Tibial artery (tissue), 4 donors: ENCODE data around the gene PPP1R10.

Experiments
- DNase-seq, 2 donors: peaks; one replicate each; pipeline ENCODE4 v3.0.0-alpha.2; 2019
- H3K27ac ChIP-seq, 2 donors: fragments of 200-600 bp; sonication (generic) in 1 of 2; 1 replicate in 1 of 2; 2 replicates in 1 of 2; pipeline ENCODE4 v1.5.1; 2018 to 2019; ENCODE audit warnings: mild to moderate bottlenecking in 1 of 2
- H3K27me3 ChIP-seq, 2 donors: fragments of 200-600 bp; sonication (generic) in 1 of 2; one replicate each; pipeline versions ENCODE4 v1.5.1 to v1.6.0; 2016 to 2019
- H3K36me3 ChIP-seq, 3 donors: fragments of 200-600 bp; sonication (generic) in 2 of 3; one replicate each; pipeline ENCODE4 v1.5.1; 2016 to 2019; ENCODE audit warnings: mild to moderate bottlenecking in 2 of 3
- H3K4me1 ChIP-seq, 4 donors: fragments of 200-600 bp; sonication (generic) in 2 of 4; 1 replicate in 3 of 4; 2 replicates in 1 of 4; pipeline ENCODE4 v1.5.1; 2016 to 2019
- H3K4me3 ChIP-seq, 2 donors: fragments of 200-600 bp; sonication (generic) in 1 of 2; 1 replicate in 1 of 2; 2 replicates in 1 of 2; pipeline ENCODE4 v1.5.1; 2018 to 2019; ENCODE audit warnings: mild to moderate bottlenecking in 2 of 2
- H3K9me3 ChIP-seq, 3 donors: fragments of 200-600 bp; sonication (generic) in 1 of 3; one replicate each; pipeline ENCODE4 v1.5.1; 2016 to 2019
- intact Hi-C: fragments of 100-400 bp; cut with DNase I; formaldehyde crosslinking; loops from one replicate; pipeline ENCODE4 v1.15.0; 2023; ENCODE audit warnings: low total_unique reads
- TF ChIP-seq, protein P1 (sequence below), 2 experiments: fragments of 200-600 bp in 1 of 2; fragments of 450-650 bp in 1 of 2; IDR thresholded peaks; one replicate each; pipeline ENCODE4 v1.5.1; 2017 to 2019; ENCODE audit warnings: antibody characterized with exemption in 2 of 2, mild to moderate bottlenecking in 1 of 2, moderate library complexity in 1 of 2

PPP1R10 gene

DNA sequence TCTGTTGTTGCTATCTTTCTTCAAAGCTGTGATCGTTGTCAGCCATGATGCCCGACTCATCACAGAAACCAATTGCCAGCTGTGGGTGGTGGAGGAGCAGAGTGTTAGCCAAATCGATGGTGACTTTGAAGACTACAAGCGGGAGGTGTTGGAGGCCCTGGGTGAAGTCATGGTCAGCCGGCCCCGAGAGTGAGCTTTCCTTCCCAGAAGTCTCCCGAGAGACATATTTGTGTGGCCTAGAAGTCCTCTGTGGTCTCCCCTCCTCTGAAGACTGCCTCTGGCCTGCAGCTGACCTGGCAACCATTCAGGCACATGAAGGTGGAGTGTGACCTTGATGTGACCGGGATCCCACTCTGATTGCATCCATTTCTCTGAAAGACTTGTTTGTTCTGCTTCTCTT is 26.5 kb downstream of the PPP1R10 start:
- H3K9me3 ChIP-seq: no peaks in the 10 kb centered on the region
- DNase-seq: no peak
- H3K4me1 ChIP-seq: peaks cover 0 to 6% (median 0%) of the 10 kb centered on the region in 4 donors
- intact Hi-C loops: no loop called here
- no peaks in the 10 kb centered on the region for H3K27me3 ChIP-seq
- peaks cover 63 to 96% (median 73%) of the 10 kb centered on the region in 3 donors for H3K36me3 ChIP-seq
- TF ChIP-seq, protein P1, sequence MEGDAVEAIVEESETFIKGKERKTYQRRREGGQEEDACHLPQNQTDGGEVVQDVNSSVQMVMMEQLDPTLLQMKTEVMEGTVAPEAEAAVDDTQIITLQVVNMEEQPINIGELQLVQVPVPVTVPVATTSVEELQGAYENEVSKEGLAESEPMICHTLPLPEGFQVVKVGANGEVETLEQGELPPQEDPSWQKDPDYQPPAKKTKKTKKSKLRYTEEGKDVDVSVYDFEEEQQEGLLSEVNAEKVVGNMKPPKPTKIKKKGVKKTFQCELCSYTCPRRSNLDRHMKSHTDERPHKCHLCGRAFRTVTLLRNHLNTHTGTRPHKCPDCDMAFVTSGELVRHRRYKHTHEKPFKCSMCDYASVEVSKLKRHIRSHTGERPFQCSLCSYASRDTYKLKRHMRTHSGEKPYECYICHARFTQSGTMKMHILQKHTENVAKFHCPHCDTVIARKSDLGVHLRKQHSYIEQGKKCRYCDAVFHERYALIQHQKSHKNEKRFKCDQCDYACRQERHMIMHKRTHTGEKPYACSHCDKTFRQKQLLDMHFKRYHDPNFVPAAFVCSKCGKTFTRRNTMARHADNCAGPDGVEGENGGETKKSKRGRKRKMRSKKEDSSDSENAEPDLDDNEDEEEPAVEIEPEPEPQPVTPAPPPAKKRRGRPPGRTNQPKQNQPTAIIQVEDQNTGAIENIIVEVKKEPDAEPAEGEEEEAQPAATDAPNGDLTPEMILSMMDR (IDR thresholded peaks at IDR 0.05): no peak
- no peak overlapping the region for H3K27ac ChIP-seq
- no peak overlapping the region for H3K4me3 ChIP-seq

DNA sequence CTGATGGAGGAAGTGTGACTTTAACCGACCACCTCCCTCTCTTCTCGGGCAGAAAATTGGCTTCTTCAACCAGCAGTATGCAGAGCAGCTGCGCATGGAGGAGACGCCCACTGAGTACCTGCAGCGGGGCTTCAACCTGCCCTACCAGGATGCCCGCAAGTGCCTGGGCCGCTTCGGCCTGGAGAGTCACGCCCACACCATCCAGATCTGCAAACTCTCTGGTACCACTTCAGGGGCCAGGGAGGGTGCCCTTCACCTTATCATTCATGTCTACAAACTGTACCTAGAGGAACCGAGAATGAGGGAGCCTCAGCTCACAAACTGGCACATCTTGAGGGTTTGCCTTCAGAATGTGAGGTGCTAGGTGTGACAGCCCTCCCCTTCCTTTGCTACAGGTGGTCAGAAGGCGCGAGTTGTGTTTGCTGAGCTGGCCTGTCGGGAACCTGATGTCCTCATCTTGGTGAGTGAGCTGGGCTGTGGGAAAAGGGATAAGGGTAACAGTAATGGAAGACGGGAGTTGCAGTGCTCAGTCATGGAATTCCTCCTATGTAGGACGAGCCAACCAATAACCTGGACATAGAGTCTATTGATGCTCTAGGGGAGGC is 27.2 kb downstream of the PPP1R10 start:
- no peak for DNase-seq
- TF ChIP-seq, protein P1 (IDR thresholded peaks at IDR 0.05): no peak
- no peaks in the 10 kb centered on the region for H3K9me3 ChIP-seq
- H3K4me1 ChIP-seq: peaks cover 0 to 6% (median 0%) of the 10 kb centered on the region in 4 donors
- no peaks in the 10 kb centered on the region for H3K27me3 ChIP-seq
- H3K36me3 ChIP-seq: peaks cover 69 to 100% (median 80%) of the 10 kb centered on the region in 3 donors
- intact Hi-C loops: no loop called here
- H3K4me3 ChIP-seq: no peak overlapping the region
- no peak overlapping the region for H3K27ac ChIP-seq

DNA sequence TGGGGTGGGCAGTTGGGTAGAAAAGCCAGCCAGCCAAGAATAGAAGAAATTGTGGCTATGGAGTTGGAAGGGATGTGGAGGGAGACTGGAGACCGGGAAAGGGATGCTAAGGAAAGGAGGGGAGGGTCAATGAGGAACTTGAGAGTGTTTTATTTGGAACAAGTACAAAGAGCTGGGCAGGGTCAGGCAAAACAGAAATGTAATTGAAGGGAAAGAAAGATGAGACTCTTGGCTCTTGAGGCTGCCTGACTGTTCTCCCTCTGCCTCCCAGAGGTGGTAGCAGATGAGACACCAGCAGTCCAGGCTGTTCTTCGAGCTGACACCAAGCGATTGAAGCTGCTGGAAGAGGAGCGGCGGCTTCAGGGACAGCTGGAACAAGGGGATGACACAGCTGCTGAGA is 33.1 kb downstream of the PPP1R10 start:
- no peak for DNase-seq
- no peaks in the 10 kb centered on the region for H3K4me1 ChIP-seq
- no peak overlapping the region for H3K27ac ChIP-seq
- peaks cover 96 to 100% (median 96%) of the 10 kb centered on the region in 3 donors for H3K36me3 ChIP-seq
- H3K27me3 ChIP-seq: no peaks in the 10 kb centered on the region
- no peak overlapping the region for H3K4me3 ChIP-seq
- intact Hi-C loops: no loop called here
- TF ChIP-seq, protein P1 (IDR thresholded peaks at IDR 0.05): no peak
- H3K9me3 ChIP-seq: no peaks in the 10 kb centered on the region

DNA sequence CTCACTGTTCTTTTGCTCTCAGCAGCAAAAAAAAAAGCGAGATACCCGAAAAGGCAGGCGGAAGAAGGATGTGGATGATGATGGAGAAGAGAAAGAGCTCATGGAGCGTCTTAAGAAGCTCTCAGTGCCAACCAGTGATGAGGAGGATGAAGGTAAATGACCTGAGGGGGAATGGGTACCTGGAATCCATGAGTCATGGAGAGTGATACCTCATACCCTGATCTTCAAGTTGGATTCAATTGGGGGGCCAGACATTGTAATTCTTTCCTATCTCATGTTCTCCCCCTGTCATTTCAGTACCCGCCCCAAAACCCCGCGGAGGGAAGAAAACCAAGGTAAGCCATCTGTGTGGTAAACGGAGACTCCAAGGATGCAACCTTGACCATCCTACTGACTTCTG is 39.0 kb downstream of the PPP1R10 start:
- no peak overlapping the region for H3K27ac ChIP-seq
- H3K4me3 ChIP-seq: no peak overlapping the region
- H3K36me3 ChIP-seq: peaks cover 57 to 80% (median 61%) of the 10 kb centered on the region in 3 donors
- TF ChIP-seq, protein P1 (IDR thresholded peaks at IDR 0.05): no peak
- DNase-seq: no peak
- H3K4me1 ChIP-seq: peaks cover 0 to 13% (median 8%) of the 10 kb centered on the region in 4 donors
- no peaks in the 10 kb centered on the region for H3K9me3 ChIP-seq
- intact Hi-C loops: no loop called here
- no peaks in the 10 kb centered on the region for H3K27me3 ChIP-seq

DNA sequence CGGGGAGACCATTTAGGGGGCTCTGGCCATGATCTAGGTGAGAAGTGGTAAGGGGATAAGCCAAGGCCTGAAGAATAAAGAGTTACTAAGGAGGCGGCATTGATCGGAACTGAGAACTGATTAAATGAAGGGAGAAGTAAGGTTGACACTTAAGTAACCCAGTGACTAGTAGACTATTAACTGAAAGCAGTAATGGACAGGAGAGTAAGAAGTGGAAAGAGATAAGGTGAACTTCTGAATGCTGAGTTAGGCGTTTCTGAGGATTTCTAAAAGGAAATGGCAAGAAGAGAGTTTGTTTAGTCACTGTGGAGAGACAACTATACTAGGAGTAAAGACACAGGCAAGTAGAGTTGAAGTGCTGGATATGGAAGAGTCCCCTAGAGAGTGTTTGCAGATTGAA is 43.9 kb downstream of the PPP1R10 start:
- no peak for DNase-seq
- H3K9me3 ChIP-seq: no peaks in the 10 kb centered on the region
- no peak overlapping the region for H3K27ac ChIP-seq
- peaks cover 4 to 35% (median 27%) of the 10 kb centered on the region in 4 donors for H3K4me1 ChIP-seq
- TF ChIP-seq, protein P1 (IDR thresholded peaks at IDR 0.05): no peak
- H3K27me3 ChIP-seq: no peaks in the 10 kb centered on the region
- intact Hi-C loops: no loop called here
- H3K4me3 ChIP-seq: no peak overlapping the region
- H3K36me3 ChIP-seq: peaks cover 9 to 30% (median 16%) of the 10 kb centered on the region in 3 donors
